ENCODE measurements around the gene AKAP7. TPM values are rescaled to one million over a fixed set of nuclear protein-coding genes. Genes with fewer than 3 reads are reported as not detected.

AKAP7 gene
- polyA plus RNA-seq, 3 donors: 2.4 to 4.9 (median 3.4) TPM

DNA sequence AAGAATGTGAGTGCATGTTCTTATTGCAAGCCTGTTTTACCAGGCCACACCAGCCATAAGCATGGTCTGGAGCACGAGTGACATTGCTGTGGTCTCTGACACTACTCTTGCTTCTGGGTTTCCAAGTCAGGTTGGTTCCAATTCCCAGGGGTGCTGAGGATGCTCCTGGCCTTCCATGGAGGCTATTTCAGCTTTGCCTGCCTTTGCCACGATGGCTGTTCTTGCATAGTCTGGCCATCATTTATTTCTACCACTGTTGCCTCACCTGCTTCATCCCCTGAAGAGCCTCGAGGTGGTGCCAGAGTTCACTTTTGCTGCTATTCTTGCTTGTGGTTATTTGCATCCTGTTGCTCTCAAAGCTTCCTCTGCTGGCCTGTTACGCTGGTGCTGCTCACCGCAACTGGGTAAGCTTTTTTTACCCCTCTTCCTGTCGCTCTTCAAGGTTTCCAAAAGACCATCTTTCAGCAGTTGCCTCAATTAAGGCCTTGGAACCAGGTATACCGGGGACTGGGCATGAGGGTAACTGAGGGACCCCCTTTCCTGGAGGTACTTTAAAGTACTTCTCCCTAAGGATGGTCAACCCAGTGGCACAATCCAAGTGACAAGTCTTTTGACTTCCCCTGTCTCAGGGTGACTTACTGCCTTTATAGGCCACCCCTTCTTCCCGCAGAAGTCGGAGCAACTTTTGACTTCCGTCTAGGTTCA, 64.5 kb downstream of the AKAP7 start:
- H3K36me3 Mint-ChIP-seq: peaks cover 12 to 17% of the 10 kb centered on the region in 2 donors
- peaks cover 0 to 2% (median 0%) of the 10 kb centered on the region in 7 donors for H3K9me3 Mint-ChIP-seq
- H3K4me2 ChIP-seq (replicated peaks; ENCODE audit: extremely low read depth, low read length, poor library complexity, severe bottlenecking): peak overlapping the region; percentile 39
- no peak overlapping the region for H2AFZ ChIP-seq (ENCODE audit: insufficient read depth, low read depth, low read length, poor library complexity, severe bottlenecking)
- DNase-seq: peak; percentile 14 to 48 (median 32)
- H3K27ac Mint-ChIP-seq: peak overlapping the region in 6 of 7 donors; percentile 62 to 85 (median 69)
- peaks cover 9 to 11% of the 10 kb centered on the region in 2 donors for H3K4me1 ChIP-seq (ENCODE audit: control insufficient read depth in 1 of 2, insufficient read depth in 2 of 2, low read length in 2 of 2)
- intact Hi-C loops (cut with micrococcal nuclease): loop anchor here in 1 of 2 donors (10.0 kb wide), 1 partner anchor 335 kb away; no protein-coding TSS in a partner anchor
- H3K27me3 Mint-ChIP-seq (ENCODE audit: low read depth in 3 of 3): no peaks in the 10 kb centered on the region
- peaks cover 11% of the 10 kb centered on the region for H3K4me1 Mint-ChIP-seq
- H3K4me3 ChIP-seq (replicated peaks in 1 of 3; ENCODE audit: low read depth in 2 of 3, low read length in 3 of 3): no peak overlapping the region
- H3K36me3 ChIP-seq (replicated peaks in 1 of 2; ENCODE audit: control insufficient read depth in 1 of 2, insufficient read depth in 2 of 2, low read length in 2 of 2): no peaks in the 10 kb centered on the region
- no peaks in the 10 kb centered on the region for H3K27me3 ChIP-seq (ENCODE audit: control insufficient read depth in 2 of 2, insufficient read depth in 2 of 2, low read length in 2 of 2)
- H3K9me3 ChIP-seq (replicated peaks in 1 of 2; ENCODE audit: control insufficient read depth in 1 of 2, insufficient read depth in 1 of 2, low read length in 2 of 2): no peaks in the 10 kb centered on the region
- H3K9ac ChIP-seq (ENCODE audit: insufficient read depth, low read length, poor library complexity, severe bottlenecking): no peak overlapping the region
- no peaks in the 10 kb centered on the region for H3K79me2 ChIP-seq (ENCODE audit: insufficient read depth, low read length)
- 6% methylated on average over 7 of the region's 10 CpGs for WGBS (ENCODE audit: insufficient coverage)
- no peaks in the 10 kb centered on the region for H4K20me1 ChIP-seq (ENCODE audit: insufficient read depth, low read length)
- peak overlapping the region in 1 of 2 donors; percentile 39 for H3K27ac ChIP-seq (ENCODE audit: low read depth in 1 of 2, low read length in 2 of 2)
- peak overlapping the region; percentile 52 to 57 for H3K4me3 Mint-ChIP-seq
- peak; percentile 49 for TF ChIP-seq CTCF (IDR thresholded peaks at IDR 0.05)

DNA sequence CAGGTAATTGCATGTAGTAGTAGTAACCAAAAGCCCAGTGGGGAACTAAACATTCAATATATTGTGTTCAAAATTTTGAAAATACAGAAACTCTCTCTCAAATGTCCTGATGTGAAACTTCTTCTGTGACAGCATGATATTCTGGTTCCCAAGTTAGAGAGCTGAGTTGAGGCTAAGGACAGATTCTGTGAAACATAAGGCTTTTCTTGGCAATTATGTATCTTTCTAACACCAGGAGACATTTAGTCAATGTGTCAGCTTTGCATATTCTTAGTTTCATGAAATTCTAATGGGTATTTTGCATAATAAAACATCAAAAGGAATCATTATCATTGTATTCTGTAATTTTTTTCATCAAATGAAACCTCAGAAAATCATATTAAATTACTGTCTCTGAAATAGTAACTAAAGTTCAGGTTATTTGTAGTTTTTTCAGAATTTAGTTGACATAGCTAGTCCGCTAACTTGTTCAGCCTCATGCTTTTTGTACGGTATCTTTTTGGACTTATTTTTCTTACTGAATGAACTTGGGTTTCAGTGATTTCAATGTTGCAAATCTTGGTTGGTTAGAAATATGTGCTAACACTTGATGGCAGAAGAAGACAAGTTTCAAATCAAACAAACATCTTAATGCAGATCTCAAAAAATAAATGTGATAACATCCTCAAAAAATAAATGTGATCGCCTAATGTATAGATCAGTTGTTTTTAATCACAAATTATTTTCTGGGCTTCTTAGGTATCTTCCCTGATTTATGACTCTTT, 70.4 kb downstream of the AKAP7 start:
- H3K4me1 Mint-ChIP-seq: no peaks in the 10 kb centered on the region
- H3K27me3 Mint-ChIP-seq (ENCODE audit: low read depth in 3 of 3): no peaks in the 10 kb centered on the region
- no peak overlapping the region for H3K9ac ChIP-seq (ENCODE audit: insufficient read depth, low read length, poor library complexity, severe bottlenecking)
- H3K4me2 ChIP-seq (replicated peaks; ENCODE audit: extremely low read depth, low read length, poor library complexity, severe bottlenecking): no peak overlapping the region
- H3K36me3 ChIP-seq (replicated peaks in 1 of 2; ENCODE audit: control insufficient read depth in 1 of 2, insufficient read depth in 2 of 2, low read length in 2 of 2): no peaks in the 10 kb centered on the region
- WGBS (ENCODE audit: insufficient coverage): 100% methylated on average over 2 of the region's 3 CpGs
- TF ChIP-seq CTCF (IDR thresholded peaks at IDR 0.05): no peak
- no peaks in the 10 kb centered on the region for H3K4me1 ChIP-seq (ENCODE audit: control insufficient read depth in 1 of 2, insufficient read depth in 2 of 2, low read length in 2 of 2)
- intact Hi-C loops (cut with micrococcal nuclease): loop anchor here in 1 of 2 donors (10.0 kb wide), 1 partner anchor 329 kb away; no protein-coding TSS in a partner anchor
- H3K4me3 ChIP-seq (replicated peaks in 1 of 3; ENCODE audit: low read depth in 2 of 3, low read length in 3 of 3): no peak overlapping the region
- H3K27me3 ChIP-seq (ENCODE audit: control insufficient read depth in 2 of 2, insufficient read depth in 2 of 2, low read length in 2 of 2): no peaks in the 10 kb centered on the region
- H3K36me3 Mint-ChIP-seq: peaks cover 11 to 12% of the 10 kb centered on the region in 2 donors
- no peak overlapping the region for H3K27ac Mint-ChIP-seq
- H3K27ac ChIP-seq (ENCODE audit: low read depth in 1 of 2, low read length in 2 of 2): no peak overlapping the region
- no peaks in the 10 kb centered on the region for H3K79me2 ChIP-seq (ENCODE audit: insufficient read depth, low read length)
- DNase-seq: no peak
- H4K20me1 ChIP-seq (ENCODE audit: insufficient read depth, low read length): no peaks in the 10 kb centered on the region
- no peaks in the 10 kb centered on the region for H3K9me3 ChIP-seq (replicated peaks in 1 of 2; ENCODE audit: control insufficient read depth in 1 of 2, insufficient read depth in 1 of 2, low read length in 2 of 2)
- no peak overlapping the region for H2AFZ ChIP-seq (ENCODE audit: insufficient read depth, low read depth, low read length, poor library complexity, severe bottlenecking)
- peaks cover 0 to 7% (median 0%) of the 10 kb centered on the region in 7 donors for H3K9me3 Mint-ChIP-seq
- no peak overlapping the region for H3K4me3 Mint-ChIP-seq

Data from CD14-positive monocyte (primary cell).